NT2/D1 (cell line): ENCODE data around the gene OSBPL10.

Source experiments
- SUZ12 ChIP-seq: IDR thresholded peaks from 2 replicates; pipeline ENCODE4 v1.6.1; 2011; ENCODE audit not compliant: insufficient read length, insufficient read depth; ENCODE audit errors: extremely low read depth
- ZNF274 ChIP-seq: IDR thresholded peaks from 2 replicates; pipeline ENCODE4 v1.6.1; 2011; ENCODE audit warnings: mild to moderate bottlenecking, low read depth, low read length

- TF ChIP-seq ZNF274 (no peak), SUZ12 (no peak)
Observed at GRCh38 chr3:31676556-31676955, 304.5 kb downstream of the OSBPL10 start.
